ENCODE measurements around the gene IMPDH1. TPM values are rescaled to one million over a fixed set of nuclear protein-coding genes. Genes with fewer than 3 reads are reported as not detected.
A peak's percentile ranks its signal among the peaks of the same experiment; 100 is the strongest.

IMPDH1 gene
- total and polyA plus RNA-seq, 4 experiments from 2014 or later = 43.0 to 55.9 (median 48.7) TPM

GRCh38 chr7:128389085-128389617 lies 20.6 kb downstream of the IMPDH1 start:
- H3K27ac Mint-ChIP-seq = no peak overlapping the region
- H3K4me3 ChIP-seq (ENCODE audit: low read length in 2 of 2) = no peak overlapping the region
- H3K4me1 Mint-ChIP-seq = peaks cover 0 to 4% (median under 1%) of the 10 kb centered on the region in 4 donors
- peaks cover 8% of the 10 kb centered on the region for H3K36me3 ChIP-seq (ENCODE audit: insufficient read depth, low read length)
- H3K27me3 ChIP-seq (ENCODE audit: insufficient read depth, low read length) = no peaks in the 10 kb centered on the region
- H3K4me3 Mint-ChIP-seq = no peak overlapping the region
- no peaks in the 10 kb centered on the region for H3K27me3 Mint-ChIP-seq
- CTCF ChIA-PET (ENCODE audit: partially characterized antibody) = interaction anchor here (0.6 to 10.6 kb wide), 11 partner anchors 8 to 834 kb away, joined by 3 to 186 read pairs (median 5); partner anchors contain the start of gene RBM28
- no peaks in the 10 kb centered on the region for H3K9me3 Mint-ChIP-seq
- H3K9me3 ChIP-seq (ENCODE audit: control insufficient read depth in 1 of 2, low read length in 2 of 2) = no peaks in the 10 kb centered on the region
- no peaks in the 10 kb centered on the region for H3K4me1 ChIP-seq (ENCODE audit: insufficient read depth, low read length)
- intact Hi-C loops (cut with micrococcal nuclease) = loop anchor here (5.0 kb wide), 1 partner anchor 38 kb away; no protein-coding TSS in a partner anchor
- POLR2A ChIA-PET (ENCODE audit: partially characterized antibody) = interaction anchor here (3.4 kb wide), 1 partner anchor 42 kb away, joined by 16 read pairs; no protein-coding TSS in a partner anchor
- no peak overlapping the region for H3K27ac ChIP-seq (ENCODE audit: low read depth, low read length)
- peaks cover 0 to 7% of the 10 kb centered on the region in 2 donors for H3K36me3 Mint-ChIP-seq
- DNase-seq = no peak

- Histone ChIP-seq H3K36me3 (ENCODE audit: insufficient read depth, low read length) (peaks cover 4% of the 10 kb centered on the region), H3K27me3 (ENCODE audit: insufficient read depth, low read length) (no peaks in the 10 kb centered on the region), H3K27ac (ENCODE audit: low read depth, low read length) (no peak overlapping the region), H3K4me3 (ENCODE audit: low read length in 2 of 2) (no peak overlapping the region), H3K9me3 (ENCODE audit: control insufficient read depth in 1 of 2, low read length in 2 of 2) (no peaks in the 10 kb centered on the region), H3K4me1 (ENCODE audit: insufficient read depth, low read length) (no peaks in the 10 kb centered on the region)
- Mint-ChIP-seq H3K36me3 (peaks cover 0 to 7% of the 10 kb centered on the region in 2 donors), H3K4me3 (no peak overlapping the region), H3K9me3 (no peaks in the 10 kb centered on the region), H3K4me1 (peaks cover 0 to 4% (median under 1%) of the 10 kb centered on the region in 4 donors), H3K27me3 (no peaks in the 10 kb centered on the region), H3K27ac (no peak overlapping the region)
- DNase-seq = no peak
- CTCF ChIA-PET (ENCODE audit: partially characterized antibody) = interaction anchor here (0.5 to 10.6 kb wide), 23 partner anchors 9 to 681 kb away, joined by 3 to 186 read pairs (median 4); partner anchors contain the start of genes IMPDH1 and RBM28
- POLR2A ChIA-PET (ENCODE audit: partially characterized antibody) = interaction anchor here (3.4 kb wide), 1 partner anchor 41 kb away, joined by 16 read pairs; no protein-coding TSS in a partner anchor
- intact Hi-C loops (cut with micrococcal nuclease) = loop anchor here (5.0 kb wide), 1 partner anchor 39 kb away; no protein-coding TSS in a partner anchor
Observed at GRCh38 chr7:128388145-128388485, 21.7 kb downstream of the IMPDH1 start.

- Mint-ChIP-seq H3K27me3 (no peaks in the 10 kb centered on the region), H3K9me3 (no peaks in the 10 kb centered on the region), H3K27ac (no peak overlapping the region), H3K36me3 (peaks cover 0 to 5% of the 10 kb centered on the region in 2 donors), H3K4me3 (no peak overlapping the region), H3K4me1 (peaks cover 0 to 4% (median under 1%) of the 10 kb centered on the region in 4 donors)
- H3K36me3 ChIP-seq (ENCODE audit: insufficient read depth, low read length) = peaks cover 2% of the 10 kb centered on the region
- intact Hi-C loops (cut with micrococcal nuclease) = loop anchor here (1.0 to 5.0 kb wide), 2 partner anchors 40 kb away; no protein-coding TSS in a partner anchor
- H3K27ac ChIP-seq (ENCODE audit: low read depth, low read length) = no peak overlapping the region
- ChIA-PET POLR2A (ENCODE audit: partially characterized antibody) (interaction anchor here (1.9 to 3.4 kb wide), 2 partner anchors 40 to 43 kb away, joined by 5 to 16 read pairs; partner anchors contain the start of gene RBM28), CTCF (ENCODE audit: partially characterized antibody) (interaction anchor here (0.5 to 10.6 kb wide), 31 partner anchors 8 to 680 kb away, joined by 3 to 186 read pairs (median 4); partner anchors contain the start of genes IMPDH1 and RBM28)
- no peak overlapping the region for H3K4me3 ChIP-seq (ENCODE audit: low read length in 2 of 2)
- H3K9me3 ChIP-seq (ENCODE audit: control insufficient read depth in 1 of 2, low read length in 2 of 2) = no peaks in the 10 kb centered on the region
- peak in 4 of 5 donors; percentile 48 to 56 (median 51) for DNase-seq
- no peaks in the 10 kb centered on the region for H3K4me1 ChIP-seq (ENCODE audit: insufficient read depth, low read length)
- H3K27me3 ChIP-seq (ENCODE audit: insufficient read depth, low read length) = no peaks in the 10 kb centered on the region
Observed at GRCh38 chr7:128387216-128388144, 22.3 kb downstream of the IMPDH1 start.

GRCh38 chr7:128385988-128386925 lies 23.5 kb downstream of the IMPDH1 start:
- no peaks in the 10 kb centered on the region for H3K4me1 ChIP-seq (ENCODE audit: insufficient read depth, low read length)
- H3K4me3 ChIP-seq (ENCODE audit: low read length in 2 of 2) = no peak overlapping the region
- no peaks in the 10 kb centered on the region for H3K9me3 ChIP-seq (ENCODE audit: control insufficient read depth in 1 of 2, low read length in 2 of 2)
- peaks cover 0 to 4% (median under 1%) of the 10 kb centered on the region in 4 donors for H3K4me1 Mint-ChIP-seq
- POLR2A ChIA-PET (ENCODE audit: partially characterized antibody) = interaction anchor here (1.9 to 3.4 kb wide), 2 partner anchors 39 to 42 kb away, joined by 5 to 16 read pairs; partner anchors contain the start of gene RBM28
- no peaks in the 10 kb centered on the region for H3K27me3 ChIP-seq (ENCODE audit: insufficient read depth, low read length)
- H3K36me3 Mint-ChIP-seq = peaks cover 0 to 5% of the 10 kb centered on the region in 2 donors
- H3K4me3 Mint-ChIP-seq = no peak overlapping the region
- no peak for DNase-seq
- H3K36me3 ChIP-seq (ENCODE audit: insufficient read depth, low read length) = no peaks in the 10 kb centered on the region
- H3K27ac Mint-ChIP-seq = no peak overlapping the region
- H3K27me3 Mint-ChIP-seq = no peaks in the 10 kb centered on the region
- H3K9me3 Mint-ChIP-seq = no peaks in the 10 kb centered on the region
- CTCF ChIA-PET (ENCODE audit: partially characterized antibody) = interaction anchor here (0.8 to 10.6 kb wide), 16 partner anchors 8 to 71 kb away, joined by 3 to 186 read pairs (median 4); partner anchors contain the start of genes IMPDH1 and RBM28
- intact Hi-C loops (cut with micrococcal nuclease) = loop anchor here (5.0 kb wide), 1 partner anchor 41 kb away; no protein-coding TSS in a partner anchor
- H3K27ac ChIP-seq (ENCODE audit: low read depth, low read length) = no peak overlapping the region

- Mint-ChIP-seq H3K9me3 (no peaks in the 10 kb centered on the region), H3K27me3 (no peaks in the 10 kb centered on the region), H3K27ac (peak overlapping the region in 2 of 7 donors; percentile 18 to 37), H3K4me1 (peaks cover 0 to 4% (median 1%) of the 10 kb centered on the region in 4 donors), H3K36me3 (no peaks in the 10 kb centered on the region), H3K4me3 (no peak overlapping the region)
- Histone ChIP-seq H3K4me3 (ENCODE audit: low read length in 2 of 2) (no peak overlapping the region), H3K27ac (ENCODE audit: low read depth, low read length) (no peak overlapping the region), H3K36me3 (ENCODE audit: insufficient read depth, low read length) (no peaks in the 10 kb centered on the region), H3K27me3 (ENCODE audit: insufficient read depth, low read length) (no peaks in the 10 kb centered on the region), H3K4me1 (ENCODE audit: insufficient read depth, low read length) (no peaks in the 10 kb centered on the region), H3K9me3 (ENCODE audit: control insufficient read depth in 1 of 2, low read length in 2 of 2) (no peaks in the 10 kb centered on the region)
- POLR2A ChIA-PET (ENCODE audit: partially characterized antibody) = no interaction called here
- CTCF ChIA-PET (ENCODE audit: partially characterized antibody) = interaction anchor here (1.0 to 10.6 kb wide), 2 partner anchors 39 to 75 kb away, joined by 3 to 186 read pairs; partner anchors contain the start of gene RBM28
- intact Hi-C loops (cut with micrococcal nuclease) = loop anchor here (5.0 kb wide), 1 partner anchor 43 kb away; no protein-coding TSS in a partner anchor
- no peak for DNase-seq
Observed at GRCh38 chr7:128384726-128385125, 25.1 kb downstream of the IMPDH1 start.

GRCh38 chr7:128383776-128384175 lies 26.0 kb downstream of the IMPDH1 start:
- H3K36me3 ChIP-seq (ENCODE audit: insufficient read depth, low read length) = no peaks in the 10 kb centered on the region
- H3K9me3 Mint-ChIP-seq = no peaks in the 10 kb centered on the region
- H3K27me3 ChIP-seq (ENCODE audit: insufficient read depth, low read length) = no peaks in the 10 kb centered on the region
- peaks cover 0 to 4% (median 1%) of the 10 kb centered on the region in 4 donors for H3K4me1 Mint-ChIP-seq
- no peak overlapping the region for H3K4me3 ChIP-seq (ENCODE audit: low read length in 2 of 2)
- H3K27ac ChIP-seq (ENCODE audit: low read depth, low read length) = no peak overlapping the region
- no peaks in the 10 kb centered on the region for H3K4me1 ChIP-seq (ENCODE audit: insufficient read depth, low read length)
- H3K36me3 Mint-ChIP-seq = no peaks in the 10 kb centered on the region
- intact Hi-C loops (cut with micrococcal nuclease) = no loop called here
- H3K4me3 Mint-ChIP-seq = no peak overlapping the region
- H3K27ac Mint-ChIP-seq = peak overlapping the region in 1 of 7 donors; percentile 36
- DNase-seq = no peak
- H3K9me3 ChIP-seq (ENCODE audit: control insufficient read depth in 1 of 2, low read length in 2 of 2) = no peaks in the 10 kb centered on the region
- H3K27me3 Mint-ChIP-seq = peaks cover 0 to 1% of the 10 kb centered on the region in 2 donors
- ChIA-PET CTCF (ENCODE audit: partially characterized antibody) (interaction anchor here (1.4 to 10.6 kb wide), 3 partner anchors 10 to 38 kb away, joined by 5 to 186 read pairs (median 21); partner anchors contain the start of gene RBM28), POLR2A (ENCODE audit: partially characterized antibody) (no interaction called here)
